Measurements from ENCODE around the gene BEX3.

The BEX3 gene

GRCh38 chrX:103423955-103424638 is 47.8 kb downstream of the BEX3 start:
- peak; percentile 76 for DNase-seq (ENCODE audit: low read depth, low spot score)

Data from ELF-1 (cell line).